ENCODE measurements around the gene ABCD4. TPM values are rescaled to one million over a fixed set of nuclear protein-coding genes. Genes with fewer than 3 reads are reported as not detected.

ABCD4 gene
- total RNA-seq, 2 experiments from 2014 or later, result 59.6 to 63.0 TPM

DNA sequence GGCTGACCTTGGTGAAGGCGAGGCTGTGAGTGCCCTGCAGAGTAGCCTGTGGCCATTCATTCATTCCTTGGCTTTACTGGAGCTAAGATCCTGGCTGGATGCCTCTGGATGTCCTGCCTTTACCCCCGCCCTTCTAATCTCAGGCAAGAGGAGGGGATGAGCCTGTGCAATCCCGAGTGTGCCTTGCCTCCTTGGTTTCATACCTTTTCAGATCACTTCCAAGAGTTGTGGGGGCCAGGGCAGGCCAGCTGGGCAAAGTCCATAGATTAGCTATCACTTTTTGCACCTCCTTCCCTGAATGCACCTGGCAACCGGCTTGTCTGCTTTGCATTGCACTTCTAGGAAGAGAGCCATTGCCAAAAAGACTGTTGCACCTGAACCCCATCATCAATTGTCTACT lies 47.0 kb upstream of the ABCD4 start:
- no peaks in the 10 kb centered on the region for H3K9me3 ChIP-seq (ENCODE audit: control insufficient read depth in 1 of 2, insufficient read depth in 1 of 2, low read length in 2 of 2)
- intact Hi-C loops (cut with DNase I, micrococcal nuclease), result no loop called here
- H3K4me3 ChIP-seq (ENCODE audit: low read length), result no peak overlapping the region
- DNase-seq (no peak), ATAC-seq (ENCODE audit: poor library complexity) (no peak)
- no peak overlapping the region for H3K27ac Mint-ChIP-seq
- H3K27ac ChIP-seq (ENCODE audit: low read depth in 1 of 2, low read length in 2 of 2), result no peak overlapping the region
- H3K27me3 Mint-ChIP-seq, result peaks cover 11% of the 10 kb centered on the region
- peaks cover 0 to 4% of the 10 kb centered on the region in 2 experiments for H3K27me3 ChIP-seq (ENCODE audit: control insufficient read depth in 1 of 2, insufficient read depth in 2 of 2, low read length in 2 of 2)
- H3K36me3 Mint-ChIP-seq (ENCODE audit: low read depth), result no peaks in the 10 kb centered on the region
- TF ChIP-seq, protein P1, sequence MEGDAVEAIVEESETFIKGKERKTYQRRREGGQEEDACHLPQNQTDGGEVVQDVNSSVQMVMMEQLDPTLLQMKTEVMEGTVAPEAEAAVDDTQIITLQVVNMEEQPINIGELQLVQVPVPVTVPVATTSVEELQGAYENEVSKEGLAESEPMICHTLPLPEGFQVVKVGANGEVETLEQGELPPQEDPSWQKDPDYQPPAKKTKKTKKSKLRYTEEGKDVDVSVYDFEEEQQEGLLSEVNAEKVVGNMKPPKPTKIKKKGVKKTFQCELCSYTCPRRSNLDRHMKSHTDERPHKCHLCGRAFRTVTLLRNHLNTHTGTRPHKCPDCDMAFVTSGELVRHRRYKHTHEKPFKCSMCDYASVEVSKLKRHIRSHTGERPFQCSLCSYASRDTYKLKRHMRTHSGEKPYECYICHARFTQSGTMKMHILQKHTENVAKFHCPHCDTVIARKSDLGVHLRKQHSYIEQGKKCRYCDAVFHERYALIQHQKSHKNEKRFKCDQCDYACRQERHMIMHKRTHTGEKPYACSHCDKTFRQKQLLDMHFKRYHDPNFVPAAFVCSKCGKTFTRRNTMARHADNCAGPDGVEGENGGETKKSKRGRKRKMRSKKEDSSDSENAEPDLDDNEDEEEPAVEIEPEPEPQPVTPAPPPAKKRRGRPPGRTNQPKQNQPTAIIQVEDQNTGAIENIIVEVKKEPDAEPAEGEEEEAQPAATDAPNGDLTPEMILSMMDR (IDR thresholded peaks at IDR 0.05), result no peak
- ChIA-PET CTCF (no interaction called here), POLR2A (no interaction called here)
- no peaks in the 10 kb centered on the region for H3K4me1 ChIP-seq (ENCODE audit: insufficient read depth, low read length)
- no peak overlapping the region for H3K4me3 Mint-ChIP-seq
- no peaks in the 10 kb centered on the region for H3K4me1 Mint-ChIP-seq (ENCODE audit: low read depth)
- H3K36me3 ChIP-seq (ENCODE audit: insufficient read depth, low read length), result no peaks in the 10 kb centered on the region
- H3K9me3 Mint-ChIP-seq, result no peaks in the 10 kb centered on the region

DNA sequence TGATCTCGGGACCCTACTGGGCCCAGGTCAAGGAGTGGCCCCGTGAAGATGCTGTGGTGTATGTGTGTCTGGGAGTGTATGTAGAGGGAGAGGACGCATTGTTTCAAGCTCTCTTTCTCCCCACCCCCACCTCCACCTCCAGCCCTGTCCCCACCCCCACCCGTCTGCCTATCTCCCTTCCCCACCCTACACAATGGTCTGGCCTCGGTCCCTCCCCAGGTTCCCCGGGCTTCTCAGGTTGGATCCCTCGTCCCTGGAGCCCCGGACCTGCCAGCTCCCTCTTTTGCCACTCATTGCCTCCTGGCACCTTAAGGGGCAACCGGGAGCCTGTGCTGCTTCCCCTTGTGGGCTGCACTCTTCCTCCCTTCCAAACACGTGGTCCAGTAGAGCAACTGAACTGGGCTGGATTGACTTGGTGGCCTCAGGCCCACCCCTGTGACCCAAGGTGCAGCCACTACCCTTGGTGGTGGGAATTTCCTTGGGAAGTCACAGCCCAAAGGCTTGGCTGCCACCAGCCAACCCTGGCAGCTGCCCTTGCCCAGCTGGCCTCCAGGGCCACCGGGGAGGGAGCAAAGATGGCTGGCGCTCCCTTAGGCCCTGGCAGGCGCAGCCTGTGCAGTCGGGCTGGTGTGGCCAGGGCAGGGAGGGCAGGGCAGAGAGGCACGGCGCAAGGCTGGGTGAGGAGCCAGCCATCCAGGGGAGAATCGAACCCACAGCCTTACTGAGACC lies 46.2 kb upstream of the ABCD4 start:
- intact Hi-C loops (cut with DNase I, micrococcal nuclease), result no loop called here
- CTCF ChIA-PET, result no interaction called here
- POLR2A ChIA-PET, result no interaction called here

DNA sequence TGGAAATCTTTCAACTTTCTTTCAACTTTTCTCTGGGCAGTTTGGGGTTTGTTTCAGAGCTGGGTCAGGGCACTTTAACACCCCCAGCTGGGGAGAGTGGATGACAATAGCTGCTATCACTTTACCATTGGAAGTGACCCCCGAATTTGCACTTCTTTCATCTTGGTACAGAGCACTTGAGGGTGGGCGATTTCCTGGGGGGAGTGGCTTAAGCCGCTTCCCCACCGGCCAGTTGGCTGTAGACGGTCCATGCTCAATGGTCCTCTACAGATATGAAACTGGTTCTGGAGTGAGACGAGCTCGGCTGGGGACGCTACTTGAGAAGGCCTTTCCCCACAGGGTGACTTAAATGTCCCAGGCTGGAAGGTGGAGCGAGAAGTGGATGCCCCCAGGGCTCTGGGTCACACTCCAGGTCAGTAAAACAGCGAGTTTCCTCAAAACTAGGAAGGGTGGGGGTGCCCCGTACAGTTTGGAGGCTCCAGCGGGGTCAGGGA lies 45.6 kb upstream of the ABCD4 start, which contains the start of gene VRTN:
Gene VRTN (plus strand): TSS at position 231 of the 494 bp plus-strand sequence. CDS start 8,313 bp downstream, outside the sequence.
- peaks cover 15% of the 10 kb centered on the region for H3K27me3 Mint-ChIP-seq
- H3K27ac Mint-ChIP-seq, result no peak within 1 kb of the TSS
- no peaks in the 10 kb centered on the region for H3K9me3 ChIP-seq (ENCODE audit: control insufficient read depth in 1 of 2, insufficient read depth in 1 of 2, low read length in 2 of 2)
- no peaks in the 10 kb centered on the region for H3K36me3 ChIP-seq (ENCODE audit: insufficient read depth, low read length)
- TF ChIP-seq, protein P1 (IDR thresholded peaks at IDR 0.05), result no peak
- H3K9me3 Mint-ChIP-seq, result no peaks in the 10 kb centered on the region
- ChIA-PET POLR2A (no interaction called here), CTCF (no interaction called here)
- peaks cover 0 to 4% of the 10 kb centered on the region in 2 experiments for H3K27me3 ChIP-seq (ENCODE audit: control insufficient read depth in 1 of 2, insufficient read depth in 2 of 2, low read length in 2 of 2)
- no peak within 1 kb of the TSS for H3K4me3 ChIP-seq (ENCODE audit: low read length)
- DNase-seq (no peak), ATAC-seq (ENCODE audit: poor library complexity) (no peak)
- no peak within 1 kb of the TSS for H3K27ac ChIP-seq (ENCODE audit: low read depth in 1 of 2, low read length in 2 of 2)
- intact Hi-C loops (cut with DNase I, micrococcal nuclease), result no loop called here
- H3K36me3 Mint-ChIP-seq (ENCODE audit: low read depth), result no peaks in the 10 kb centered on the region
- no peaks in the 10 kb centered on the region for H3K4me1 ChIP-seq (ENCODE audit: insufficient read depth, low read length)
- no peak within 1 kb of the TSS for H3K4me3 Mint-ChIP-seq
- no peaks in the 10 kb centered on the region for H3K4me1 Mint-ChIP-seq (ENCODE audit: low read depth)

More for the DNA sequence above, 46.2 kb upstream of the ABCD4 start:
- no peak overlapping the region for H3K4me3 ChIP-seq (ENCODE audit: low read length)
- peaks cover 0 to 4% of the 10 kb centered on the region in 2 experiments for H3K27me3 ChIP-seq (ENCODE audit: control insufficient read depth in 1 of 2, insufficient read depth in 2 of 2, low read length in 2 of 2)
- Mint-ChIP-seq H3K4me1 (ENCODE audit: low read depth) (no peaks in the 10 kb centered on the region), H3K27ac (no peak overlapping the region), H3K27me3 (peaks cover 11% of the 10 kb centered on the region), H3K4me3 (no peak overlapping the region), H3K9me3 (no peaks in the 10 kb centered on the region), H3K36me3 (ENCODE audit: low read depth) (no peaks in the 10 kb centered on the region)
- H3K27ac ChIP-seq (ENCODE audit: low read depth in 1 of 2, low read length in 2 of 2), result no peak overlapping the region
- no peaks in the 10 kb centered on the region for H3K36me3 ChIP-seq (ENCODE audit: insufficient read depth, low read length)
- TF ChIP-seq, protein P1 (IDR thresholded peaks at IDR 0.05), result no peak
- DNase-seq (no peak), ATAC-seq (ENCODE audit: poor library complexity) (no peak)
- H3K4me1 ChIP-seq (ENCODE audit: insufficient read depth, low read length), result no peaks in the 10 kb centered on the region
- no peaks in the 10 kb centered on the region for H3K9me3 ChIP-seq (ENCODE audit: control insufficient read depth in 1 of 2, insufficient read depth in 1 of 2, low read length in 2 of 2)

All from CD4-positive, alpha-beta T cell (primary cell).